ENCODE measurements around the gene MGA.

Gene MGA

DNA sequence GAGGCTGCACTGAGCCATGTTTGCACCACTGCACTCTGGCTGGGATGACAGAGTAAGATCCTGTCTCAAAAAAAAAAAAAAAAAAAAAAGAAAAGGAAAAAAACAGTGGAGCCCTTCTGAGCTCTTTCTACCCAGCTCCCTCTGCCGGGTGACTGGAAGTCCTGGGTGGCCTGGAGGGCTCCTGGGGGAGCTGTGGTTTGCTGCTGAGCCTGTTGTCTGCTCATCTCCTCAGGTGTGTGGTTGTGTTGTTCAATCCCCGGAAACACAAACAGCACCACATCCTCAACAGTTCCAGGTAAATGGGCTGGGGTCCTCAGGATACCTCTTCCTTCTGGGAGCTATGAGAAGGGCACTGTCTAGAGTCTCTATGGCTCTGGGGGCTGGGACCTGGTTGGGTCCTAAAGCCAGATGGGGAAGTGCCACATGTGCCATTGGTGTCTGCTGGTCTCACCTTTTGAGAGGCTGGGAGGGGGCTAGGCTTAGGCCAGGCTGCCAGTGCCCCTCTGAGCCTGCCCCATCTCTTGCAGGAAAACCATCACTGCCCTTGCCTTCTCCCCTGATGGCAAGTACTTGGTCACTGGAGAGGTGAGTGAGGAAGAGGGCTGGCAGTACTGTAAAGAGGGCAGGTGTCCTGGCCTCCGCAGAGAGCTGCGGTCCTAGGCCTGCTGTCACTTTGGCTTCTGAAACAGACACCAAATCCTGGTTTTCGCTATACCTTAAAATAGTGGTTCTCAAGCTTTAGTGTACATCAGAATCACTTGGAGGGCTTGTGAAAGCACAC is 150.6 kb downstream of the MGA start:
- TF ChIP-seq, protein P1, sequence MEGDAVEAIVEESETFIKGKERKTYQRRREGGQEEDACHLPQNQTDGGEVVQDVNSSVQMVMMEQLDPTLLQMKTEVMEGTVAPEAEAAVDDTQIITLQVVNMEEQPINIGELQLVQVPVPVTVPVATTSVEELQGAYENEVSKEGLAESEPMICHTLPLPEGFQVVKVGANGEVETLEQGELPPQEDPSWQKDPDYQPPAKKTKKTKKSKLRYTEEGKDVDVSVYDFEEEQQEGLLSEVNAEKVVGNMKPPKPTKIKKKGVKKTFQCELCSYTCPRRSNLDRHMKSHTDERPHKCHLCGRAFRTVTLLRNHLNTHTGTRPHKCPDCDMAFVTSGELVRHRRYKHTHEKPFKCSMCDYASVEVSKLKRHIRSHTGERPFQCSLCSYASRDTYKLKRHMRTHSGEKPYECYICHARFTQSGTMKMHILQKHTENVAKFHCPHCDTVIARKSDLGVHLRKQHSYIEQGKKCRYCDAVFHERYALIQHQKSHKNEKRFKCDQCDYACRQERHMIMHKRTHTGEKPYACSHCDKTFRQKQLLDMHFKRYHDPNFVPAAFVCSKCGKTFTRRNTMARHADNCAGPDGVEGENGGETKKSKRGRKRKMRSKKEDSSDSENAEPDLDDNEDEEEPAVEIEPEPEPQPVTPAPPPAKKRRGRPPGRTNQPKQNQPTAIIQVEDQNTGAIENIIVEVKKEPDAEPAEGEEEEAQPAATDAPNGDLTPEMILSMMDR (IDR thresholded peaks at IDR 0.05; ENCODE audit: low read depth, low read length, missing control alignments): peak; percentile 29
- no peak overlapping the region for H3K27ac ChIP-seq
- H3K4me3 ChIP-seq (ENCODE audit: low read depth, low read length): no peak overlapping the region
- peaks cover 33% of the 10 kb centered on the region for H3K36me3 ChIP-seq (replicated peaks)
- in situ Hi-C loops (cut with HindIII; ENCODE audit: low pct_ligation_motif_present, low sequenced_read_pairs): no loop called here
- DNase-seq: no peak
- H3K27me3 ChIP-seq (replicated peaks): no peaks in the 10 kb centered on the region

DNA sequence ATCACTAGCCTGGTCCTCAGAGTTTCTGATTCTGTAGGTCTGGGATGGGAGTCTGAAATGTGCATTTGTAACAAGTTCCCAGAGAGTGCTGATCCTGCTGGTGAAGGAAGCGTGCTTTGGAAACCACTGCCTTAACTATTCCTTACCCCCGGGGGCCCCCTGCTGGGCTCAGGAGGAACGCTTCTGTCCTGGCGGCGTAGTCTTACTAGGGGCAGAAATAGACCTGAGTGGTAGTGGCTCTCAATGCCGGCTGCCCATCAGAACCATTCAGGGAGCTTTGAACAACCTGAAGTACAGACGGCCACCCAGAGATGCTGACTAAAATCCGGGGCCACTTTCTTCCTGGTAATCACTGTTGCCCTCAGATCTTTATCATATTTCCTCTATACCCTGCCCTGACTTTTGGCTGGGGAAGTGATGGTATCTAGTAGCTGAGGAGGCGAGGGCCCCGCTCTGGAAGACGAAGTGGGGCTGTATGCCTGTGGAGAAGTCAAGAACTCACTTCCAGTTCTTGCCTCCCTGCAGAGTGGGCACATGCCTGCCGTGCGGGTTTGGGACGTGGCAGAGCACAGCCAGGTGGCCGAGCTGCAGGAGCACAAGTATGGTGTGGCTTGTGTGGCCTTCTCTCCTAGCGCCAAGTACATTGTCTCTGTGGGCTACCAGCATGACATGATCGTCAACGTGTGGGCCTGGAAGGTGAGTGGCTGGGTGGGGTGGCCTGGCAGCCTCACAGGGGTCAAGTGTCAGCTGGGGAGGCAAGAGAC is 151.4 kb downstream of the MGA start:
- H3K36me3 ChIP-seq (replicated peaks): peaks cover 39% of the 10 kb centered on the region
- no peak overlapping the region for H3K4me3 ChIP-seq (ENCODE audit: low read depth, low read length)

DNA sequence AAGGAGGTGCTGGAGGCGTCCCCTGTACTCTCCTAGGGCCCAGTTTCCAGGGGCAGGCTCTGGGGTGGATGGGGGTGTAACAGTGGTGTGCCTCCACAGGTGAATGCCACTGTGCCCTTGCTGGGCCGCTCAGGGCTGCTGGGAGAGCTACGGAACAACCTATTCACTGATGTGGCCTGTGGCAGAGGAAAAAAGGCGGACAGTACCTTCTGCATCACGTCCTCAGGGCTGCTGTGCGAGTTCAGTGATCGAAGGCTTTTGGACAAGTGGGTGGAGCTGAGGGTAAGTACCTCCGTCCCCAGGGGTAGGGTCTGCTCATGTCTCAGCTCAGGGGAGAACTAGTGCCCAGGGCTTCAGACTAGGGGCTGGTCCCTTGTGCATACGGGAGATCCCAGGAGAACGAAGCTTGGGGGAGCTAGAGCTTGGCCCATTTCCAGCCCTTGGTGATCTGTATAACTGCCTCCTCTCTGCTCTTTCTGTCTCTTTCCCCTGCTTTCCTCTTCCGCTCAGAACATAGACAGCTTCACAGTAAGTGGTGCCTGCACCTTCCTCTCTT is 152.7 kb downstream of the MGA start:
- TF ChIP-seq, protein P1 (IDR thresholded peaks at IDR 0.05; ENCODE audit: low read depth, low read length, missing control alignments): no peak
- no peak overlapping the region for H3K27ac ChIP-seq
- DNase-seq: no peak
- no peak overlapping the region for H3K4me3 ChIP-seq (ENCODE audit: low read depth, low read length)
- peaks cover 51% of the 10 kb centered on the region for H3K36me3 ChIP-seq (replicated peaks)
- in situ Hi-C loops (cut with HindIII; ENCODE audit: low pct_ligation_motif_present, low sequenced_read_pairs): no loop called here
- H3K27me3 ChIP-seq (replicated peaks): no peaks in the 10 kb centered on the region

More for the DNA sequence above, 151.4 kb downstream of the MGA start:
- TF ChIP-seq, protein P1 (IDR thresholded peaks at IDR 0.05; ENCODE audit: low read depth, low read length, missing control alignments): peak; percentile 81
- in situ Hi-C loops (cut with HindIII; ENCODE audit: low pct_ligation_motif_present, low sequenced_read_pairs): no loop called here
- DNase-seq: peak; percentile 79
- Histone ChIP-seq H3K27ac (no peak overlapping the region), H3K27me3 (replicated peaks) (no peaks in the 10 kb centered on the region)

DNA sequence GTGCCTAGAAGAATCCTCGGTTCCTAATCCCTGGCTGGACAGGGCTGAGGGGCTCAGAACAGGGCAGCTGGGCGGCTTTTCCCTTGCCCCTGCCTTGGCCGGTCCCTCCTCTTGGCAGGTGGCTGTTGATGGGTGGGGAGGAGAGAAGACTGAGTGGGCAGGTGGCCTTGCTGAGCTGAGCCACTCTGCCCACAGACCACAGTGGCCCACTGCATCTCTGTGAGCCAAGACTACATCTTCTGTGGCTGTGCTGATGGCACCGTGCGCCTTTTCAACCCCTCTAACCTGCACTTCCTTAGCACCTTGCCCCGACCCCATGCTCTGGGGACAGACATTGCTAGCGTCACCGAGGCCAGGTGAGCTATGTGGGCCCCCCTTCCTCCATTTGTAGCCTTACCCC is 153.2 kb downstream of the MGA start:
- Histone ChIP-seq H3K36me3 (replicated peaks) (peaks cover 56% of the 10 kb centered on the region), H3K27ac (no peak overlapping the region), H3K4me3 (ENCODE audit: low read depth, low read length) (no peak overlapping the region), H3K27me3 (replicated peaks) (no peaks in the 10 kb centered on the region)
- no peak for DNase-seq
- in situ Hi-C loops (cut with HindIII; ENCODE audit: low pct_ligation_motif_present, low sequenced_read_pairs): no loop called here
- TF ChIP-seq, protein P1 (IDR thresholded peaks at IDR 0.05; ENCODE audit: low read depth, low read length, missing control alignments): no peak

DNA sequence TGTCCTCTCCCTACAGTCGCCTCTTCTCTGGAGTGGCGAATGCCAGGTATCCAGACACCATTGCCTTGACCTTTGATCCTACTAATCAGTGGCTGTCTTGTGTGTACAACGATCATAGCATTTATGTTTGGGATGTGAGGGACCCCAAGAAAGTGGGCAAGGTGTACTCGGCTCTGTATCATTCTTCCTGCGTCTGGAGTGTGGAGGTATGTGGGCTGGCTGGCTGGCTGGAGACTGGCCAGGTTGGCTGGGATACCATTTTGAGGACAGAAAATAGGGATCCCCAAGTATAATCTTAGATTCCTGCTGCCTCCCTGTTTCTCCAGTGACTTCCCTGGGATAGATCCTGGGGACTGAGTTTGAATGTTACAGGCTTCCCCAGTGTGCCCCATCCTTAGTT is 154.3 kb downstream of the MGA start:
- Histone ChIP-seq H3K27ac (no peak overlapping the region), H3K36me3 (replicated peaks) (peaks cover 67% of the 10 kb centered on the region), H3K27me3 (replicated peaks) (no peaks in the 10 kb centered on the region), H3K4me3 (ENCODE audit: low read depth, low read length) (no peak overlapping the region)
- in situ Hi-C loops (cut with HindIII; ENCODE audit: low pct_ligation_motif_present, low sequenced_read_pairs): no loop called here
- TF ChIP-seq, protein P1 (IDR thresholded peaks at IDR 0.05; ENCODE audit: low read depth, low read length, missing control alignments): no peak
- no peak for DNase-seq

Measured in brain microvascular endothelial cell (primary cell).